Stimulated activated CD8-positive, alpha-beta memory T cell treated with anti-CD3 and anti-CD28 coated beads, Interleukin-2, amount 100 ng/mL, for 48 hours (primary cell): Measurements from ENCODE around the gene SPINT3.

Source experiments
- DNase-seq, 2 donors: peaks; one replicate each; pipeline ENCODE4 v3.0.0-alpha.2; 2020; ENCODE audit warnings: low read depth in 2 of 2

Gene SPINT3, protein sequence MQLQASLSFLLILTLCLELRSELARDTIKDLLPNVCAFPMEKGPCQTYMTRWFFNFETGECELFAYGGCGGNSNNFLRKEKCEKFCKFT

DNA sequence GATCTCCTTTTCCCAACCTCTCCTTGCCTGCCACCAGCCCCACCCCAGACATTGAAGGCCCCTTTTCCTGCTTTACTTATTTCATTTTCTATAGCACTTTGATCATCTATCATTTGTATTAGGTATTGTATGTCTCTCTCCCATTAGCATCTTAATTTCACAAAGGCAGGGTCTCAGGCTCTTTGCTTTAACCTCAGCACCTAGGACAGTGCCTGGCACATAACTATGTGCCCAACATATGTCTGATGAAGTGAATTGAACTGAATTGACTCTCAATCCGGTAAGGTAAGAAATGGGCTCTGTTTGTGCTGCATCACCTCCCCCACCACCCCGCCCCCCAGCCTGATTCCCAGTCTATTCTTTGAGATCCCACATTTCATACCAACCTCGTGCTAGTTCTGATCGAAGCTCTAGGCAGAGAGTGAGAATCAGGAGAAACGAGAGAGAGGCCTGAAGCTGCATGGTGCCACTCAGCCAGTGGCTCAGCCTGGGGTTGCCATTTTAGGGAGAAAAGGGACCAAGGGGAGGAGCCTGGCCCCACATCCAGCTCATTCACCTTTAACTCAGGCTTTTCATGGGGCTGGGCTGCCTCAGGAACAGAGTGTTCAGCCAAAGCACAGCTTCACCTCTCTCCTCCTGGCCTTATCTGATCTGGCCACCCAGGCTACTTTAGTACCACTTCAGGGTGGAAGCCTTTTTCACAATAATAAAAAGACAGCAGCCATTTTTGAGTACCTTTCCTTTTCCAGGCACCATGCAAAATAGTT, at the start of gene SPINT3:
Gene SPINT3, minus strand, starts transcription at position 476 of the 767 bp plus-strand sequence. Its CDS starts 14 bp downstream, at position 462.
- no peak for DNase-seq

- DNase-seq = no peak
Measured at GRCh38 chr20:45564760-45565276, 49.4 kb upstream of the SPINT3 start.

DNA sequence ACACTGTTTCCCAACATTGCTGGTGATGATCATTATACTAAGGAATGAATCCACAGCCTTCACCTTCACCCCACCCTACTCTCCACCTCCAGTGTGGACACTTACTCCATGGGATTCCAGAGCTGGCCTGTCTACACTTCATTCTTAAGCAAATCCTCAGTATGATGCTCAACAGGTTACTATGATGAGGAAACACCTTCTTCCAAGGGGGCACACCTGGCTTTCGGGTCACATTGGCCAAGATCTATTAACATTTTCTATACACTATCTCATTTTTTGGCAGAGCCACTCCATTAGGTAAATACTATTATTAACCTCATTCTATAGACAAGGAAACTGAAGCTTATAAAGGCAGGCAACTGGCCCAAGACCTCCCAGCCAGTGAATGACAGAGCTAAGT, 39.8 kb upstream of the SPINT3 start:
- DNase-seq = no peak

DNA sequence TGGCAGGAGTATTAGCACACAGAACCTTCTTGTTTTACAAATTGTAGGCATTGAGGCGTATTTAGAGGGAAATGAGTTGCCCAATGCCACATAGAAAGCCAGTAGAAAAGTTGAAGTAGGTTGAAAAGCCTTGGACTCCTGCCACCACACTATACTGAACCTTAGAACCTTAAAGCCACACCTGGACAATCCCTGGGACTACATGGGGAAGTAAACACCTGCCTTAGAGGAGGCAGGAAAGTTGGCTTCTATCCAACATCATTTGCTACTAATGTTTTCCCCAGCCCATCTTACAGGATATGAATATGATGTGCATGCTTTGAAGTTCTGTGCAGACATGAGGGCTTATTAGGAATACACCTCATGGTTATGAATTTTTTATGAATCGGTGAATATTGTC, 37.0 kb upstream of the SPINT3 start:
- DNase-seq = no peak

- no peak for DNase-seq
Measured at GRCh38 chr20:45550765-45551164, 35.3 kb upstream of the SPINT3 start.

DNA sequence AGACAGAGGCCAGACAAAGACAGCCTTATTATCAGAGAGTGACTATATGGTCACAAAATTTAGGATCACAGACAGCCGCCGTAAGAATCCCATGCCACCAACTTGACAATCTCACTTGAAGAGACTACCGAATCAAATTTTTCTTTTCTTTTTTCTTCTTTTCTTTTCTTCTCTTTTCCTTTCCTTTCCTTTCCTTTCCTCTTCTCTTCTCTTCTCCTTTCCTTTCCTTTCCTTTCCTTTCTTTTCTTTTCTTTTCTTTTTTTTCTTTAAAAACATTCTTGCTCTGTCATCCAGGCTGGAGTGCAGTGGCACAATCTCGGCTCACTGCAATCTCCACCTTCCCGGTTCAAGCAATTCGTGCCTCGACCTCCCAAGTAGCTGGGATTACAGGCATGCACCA, 33.0 kb upstream of the SPINT3 start:
- DNase-seq = no peak

DNA sequence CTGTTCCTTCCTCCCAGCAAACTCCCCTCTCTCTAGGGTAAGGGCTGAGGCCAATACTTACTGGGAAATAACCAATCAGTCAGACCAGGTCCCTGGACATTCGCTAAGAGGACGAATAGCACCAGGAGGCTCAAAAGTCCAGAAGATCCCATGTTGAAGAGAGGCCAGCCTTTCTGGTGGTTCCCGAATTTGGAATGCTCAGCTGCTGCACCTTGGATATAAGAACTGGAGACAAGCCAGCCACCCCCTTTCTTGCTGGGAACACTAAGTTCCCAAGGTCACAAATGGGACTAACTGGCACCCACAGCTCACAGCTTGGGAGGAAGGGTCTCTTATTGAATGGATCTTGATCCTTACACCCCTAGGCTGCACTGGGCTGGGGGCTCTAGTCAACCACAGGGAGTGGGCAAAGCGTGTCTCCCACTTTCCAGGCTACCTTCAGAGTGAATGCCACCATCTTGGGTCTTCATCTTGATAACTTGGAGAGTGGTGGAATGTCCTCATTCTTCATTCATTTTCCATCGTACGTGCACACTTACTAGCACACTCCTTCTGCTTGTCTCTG, 31.9 kb upstream of the SPINT3 start, which contains the start of gene EPPIN:
Gene EPPIN, minus strand, starts transcription at position 196 of the 565 bp plus-strand sequence. Its CDS starts 44 bp downstream, at position 152.
- no peak for DNase-seq

DNA sequence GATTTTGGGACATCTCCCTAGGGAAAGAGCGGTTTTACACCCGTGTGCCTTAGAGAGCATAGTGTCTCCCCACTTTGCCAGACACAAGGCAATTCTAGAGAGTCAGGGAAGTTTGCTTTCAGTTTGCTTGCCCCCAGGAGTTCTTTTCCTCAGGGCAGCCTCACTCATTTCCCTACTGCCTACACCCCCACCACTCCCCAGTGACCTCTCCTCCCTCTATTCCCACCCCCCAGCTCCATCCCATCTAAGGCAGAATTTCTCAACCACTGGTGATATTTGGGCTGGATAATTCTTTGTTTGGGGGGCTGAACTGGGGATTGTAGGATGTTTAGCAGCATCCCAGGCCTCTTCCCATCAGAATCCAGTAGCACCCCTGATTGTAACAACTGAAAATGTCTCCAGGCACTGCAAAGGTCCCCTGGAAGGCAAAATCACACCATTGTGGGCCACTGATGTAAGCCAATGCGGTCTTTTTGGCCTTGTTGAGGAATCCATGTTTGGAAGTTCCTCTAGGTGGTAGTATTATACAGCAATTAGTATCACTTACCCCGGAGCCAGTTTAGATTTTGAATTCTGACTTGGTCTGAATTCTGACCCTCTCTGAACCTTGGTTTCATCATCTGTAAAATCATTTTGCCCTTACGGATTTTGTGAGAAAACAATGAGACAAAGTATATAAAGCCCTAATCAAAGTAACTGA, 30.5 kb upstream of the SPINT3 start:
- DNase-seq = no peak

DNA sequence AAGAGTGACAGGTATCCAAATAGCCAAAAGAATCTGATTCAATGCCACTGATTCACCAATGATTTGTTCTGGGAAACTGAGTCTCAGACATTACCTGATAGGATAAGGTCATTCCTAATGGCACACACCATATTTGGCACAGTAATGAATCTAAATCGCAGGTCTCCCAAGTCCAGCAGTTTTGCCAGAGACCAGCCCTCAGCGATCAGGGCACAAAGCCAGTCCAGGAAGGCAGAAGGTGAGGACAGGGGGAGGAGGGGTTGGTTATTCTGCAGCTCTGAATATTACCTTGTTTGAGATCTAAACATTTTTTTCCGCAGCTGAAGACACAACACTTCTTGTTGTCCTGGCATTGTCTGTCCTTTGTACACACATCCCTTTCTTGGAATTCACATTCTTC, 29.9 kb upstream of the SPINT3 start:
- no peak for DNase-seq

- no peak for DNase-seq
Measured at GRCh38 chr20:45539382-45539781, 24.0 kb upstream of the SPINT3 start, which contains the start of gene WFDC6. Gene WFDC6, minus strand, starts transcription at chr20:45539482. Its CDS starts 75 bp downstream, at chr20:45539407.

GRCh38 chr20:45538209-45538799, 22.9 kb upstream of the SPINT3 start:
- no peak for DNase-seq

DNA sequence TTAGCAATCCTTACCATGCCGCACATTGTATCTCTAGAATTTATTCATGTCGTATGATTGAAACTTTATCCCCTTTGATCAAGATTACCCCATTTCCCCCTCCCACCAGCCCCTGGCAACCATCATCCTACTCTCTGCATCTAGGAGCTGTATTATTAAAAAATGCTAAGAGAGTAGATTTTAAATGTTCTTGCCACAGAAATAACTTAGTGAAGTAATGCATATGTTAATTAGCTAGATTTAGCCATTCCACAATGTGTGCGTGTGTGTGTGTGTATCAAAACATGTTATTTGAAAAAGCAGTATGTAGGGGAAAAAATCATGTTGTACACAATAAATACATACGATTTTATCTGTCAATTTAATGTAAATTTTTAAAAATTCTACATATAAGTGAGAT, 11.9 kb upstream of the SPINT3 start:
- no peak for DNase-seq

DNA sequence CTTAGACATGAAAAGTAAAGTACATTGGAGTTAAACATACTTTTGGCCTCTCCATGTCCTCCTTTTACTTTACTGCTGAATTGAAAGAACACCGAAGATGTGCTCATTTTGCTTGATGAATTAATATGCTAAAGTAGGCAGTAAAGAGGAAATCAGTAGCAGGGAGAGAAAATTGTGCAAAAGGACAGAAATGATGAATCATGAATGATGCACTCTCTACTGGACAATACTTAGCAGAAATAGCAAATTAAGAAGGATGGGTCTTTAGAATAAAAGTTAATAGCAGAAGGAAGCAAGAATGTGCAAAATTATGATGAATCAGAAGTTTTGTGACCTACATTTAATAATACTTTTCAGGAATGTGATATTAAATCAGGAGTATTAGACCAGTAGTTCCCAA, 8.4 kb upstream of the SPINT3 start:
- DNase-seq = no peak

- no peak for DNase-seq
Measured at GRCh38 chr20:45518282-45518681, 2.9 kb upstream of the SPINT3 start.

GRCh38 chr20:45510242-45510862, 5.1 kb downstream of the SPINT3 start:
- DNase-seq = no peak

DNA sequence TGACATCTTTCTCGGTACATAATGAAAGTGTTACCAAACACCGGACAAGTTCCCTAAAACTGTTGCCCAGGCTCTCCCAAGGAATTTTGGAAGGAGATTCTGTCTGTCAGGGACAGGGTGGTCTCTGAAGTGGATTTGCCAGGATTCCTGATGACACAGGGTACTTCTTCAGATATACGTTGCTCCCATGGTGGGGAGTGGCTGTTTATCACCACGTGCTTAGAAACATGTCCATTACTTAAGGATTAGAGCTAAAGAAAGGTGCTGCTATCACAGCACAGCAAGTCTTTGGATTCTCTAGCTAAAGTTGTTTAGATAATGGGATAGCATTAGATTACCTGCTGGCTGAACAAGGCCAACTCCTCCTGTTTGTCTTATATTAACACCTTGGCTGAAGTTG, 6.3 kb downstream of the SPINT3 start:
- no peak for DNase-seq

- DNase-seq = no peak
Measured at GRCh38 chr20:45508068-45508886, 7.1 kb downstream of the SPINT3 start.

DNA sequence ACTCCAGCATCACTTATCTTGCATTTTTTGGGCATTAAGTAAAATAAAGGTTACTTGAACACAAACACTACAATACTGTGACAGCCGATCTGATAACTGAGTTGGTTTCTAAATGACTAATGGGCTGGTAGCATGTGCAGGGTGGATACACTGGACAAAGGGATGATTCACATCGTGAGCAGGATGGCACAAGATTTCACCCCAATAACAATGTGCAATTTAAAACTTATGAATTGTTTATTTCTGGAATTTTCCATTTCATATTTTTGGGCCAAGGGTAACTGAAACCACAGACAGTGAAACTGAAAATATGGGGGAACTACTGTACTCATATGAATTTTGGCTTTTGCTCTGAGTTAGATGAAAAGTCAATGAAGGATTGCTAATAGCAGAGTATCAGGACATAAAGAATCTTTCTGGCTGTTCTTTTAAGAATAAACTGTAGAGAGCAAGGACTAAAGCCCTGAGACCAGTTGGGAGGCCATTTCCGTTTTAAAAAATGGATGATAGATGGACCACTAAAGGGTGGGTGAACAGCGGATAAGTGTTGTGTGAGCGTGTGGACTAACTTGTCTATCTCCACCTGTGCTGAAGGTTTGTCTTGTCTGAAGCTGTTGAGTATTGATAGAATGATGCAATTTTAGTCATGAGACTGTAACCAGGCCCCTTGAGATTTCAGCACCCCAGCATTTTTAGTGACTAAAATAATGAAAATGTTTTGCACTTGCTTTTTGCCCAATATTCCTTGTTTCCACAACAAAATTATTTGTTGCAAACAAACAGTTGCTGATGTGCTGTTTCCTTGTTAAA, 8.2 kb downstream of the SPINT3 start:
- no peak for DNase-seq

DNA sequence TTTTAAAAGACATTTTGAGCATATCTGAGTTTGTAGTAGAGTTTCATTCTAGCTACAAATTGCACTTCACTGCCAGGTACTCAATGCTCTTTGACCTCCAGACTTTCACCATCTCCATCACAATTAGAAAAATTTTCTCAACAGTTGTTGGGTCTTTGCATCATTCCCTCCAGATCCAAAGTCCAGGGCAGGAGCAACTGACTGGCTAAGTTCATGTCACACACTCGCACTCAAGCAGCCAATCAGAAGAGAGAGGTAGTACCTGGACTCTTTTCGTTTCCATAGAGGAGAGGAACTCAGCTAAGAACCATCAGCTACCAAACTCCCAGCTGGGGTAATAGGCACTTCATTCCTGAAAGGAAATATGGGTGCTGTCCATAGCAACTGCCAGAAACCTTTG, 9.0 kb downstream of the SPINT3 start:
- no peak for DNase-seq

DNA sequence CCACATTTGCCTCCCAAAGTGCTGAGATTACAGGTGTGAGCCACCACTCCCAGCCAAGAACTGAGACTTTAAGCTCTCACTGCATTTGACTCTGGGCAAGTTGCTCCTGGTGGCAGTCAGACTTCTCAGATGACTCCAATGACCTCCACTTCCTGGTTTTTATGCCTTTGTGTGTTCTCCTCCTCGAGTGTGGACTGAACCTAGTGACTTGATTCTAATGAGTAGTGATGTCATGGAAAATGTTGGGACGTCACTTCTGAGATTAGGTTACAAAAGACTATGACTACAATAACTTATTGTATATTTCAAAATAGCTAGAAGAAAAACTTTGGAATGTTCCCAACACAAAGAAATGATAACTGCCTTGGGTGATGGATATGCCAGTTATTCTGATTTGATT, 12.0 kb downstream of the SPINT3 start:
- DNase-seq = no peak
